ENCODE measurements around the gene OSM. TPM values are rescaled to one million over a fixed set of nuclear protein-coding genes. Genes with fewer than 3 reads are reported as not detected.

The OSM gene
- polyA plus RNA-seq, 1 of the 3 experiments (the other 2 are of a cell fraction) = not detected

DNA sequence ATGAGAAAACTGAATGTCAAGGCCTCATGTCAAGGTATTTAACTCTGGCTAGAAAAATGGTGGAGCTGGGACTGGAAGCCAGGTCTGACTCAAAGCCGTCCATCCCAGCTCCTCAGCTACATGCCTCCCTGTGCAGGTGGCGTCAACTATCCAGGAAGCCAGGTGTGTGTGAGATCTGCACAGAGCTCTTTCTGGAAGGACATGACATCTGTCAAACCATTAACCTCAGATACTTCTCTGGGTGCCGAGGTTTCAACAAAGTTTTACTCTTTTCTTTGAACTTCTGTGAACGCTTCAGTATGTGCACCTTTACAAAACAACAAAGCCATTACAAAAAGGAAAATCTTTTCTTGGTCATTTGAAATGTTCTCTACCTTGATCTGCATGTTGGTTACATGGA, 29.7 kb upstream of the OSM start:
- no peak for DNase-seq
- H3K27ac ChIP-seq (ENCODE audit: low read depth in 2 of 2, low read length in 1 of 2) = no peak overlapping the region
- POLR2A ChIA-PET = no interaction called here
- H4K20me1 ChIP-seq (ENCODE audit: insufficient read depth) = 0 out of 2 replicates have a peak, but pooled peaks cover 3% of the 10 kb centered on the region
- no peaks in the 10 kb centered on the region for H3K79me2 ChIP-seq (ENCODE audit: insufficient read depth)
- TF ChIP-seq, protein P1, sequence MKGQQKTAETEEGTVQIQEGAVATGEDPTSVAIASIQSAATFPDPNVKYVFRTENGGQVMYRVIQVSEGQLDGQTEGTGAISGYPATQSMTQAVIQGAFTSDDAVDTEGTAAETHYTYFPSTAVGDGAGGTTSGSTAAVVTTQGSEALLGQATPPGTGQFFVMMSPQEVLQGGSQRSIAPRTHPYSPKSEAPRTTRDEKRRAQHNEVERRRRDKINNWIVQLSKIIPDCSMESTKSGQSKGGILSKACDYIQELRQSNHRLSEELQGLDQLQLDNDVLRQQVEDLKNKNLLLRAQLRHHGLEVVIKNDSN (IDR thresholded peaks at IDR 0.05; ENCODE audit: borderline replicate concordance, low read depth) = no peak
- TF ChIP-seq RXRA (IDR thresholded peaks at IDR 0.05; ENCODE audit: borderline replicate concordance, low read depth) (no peak), NRF1 (IDR thresholded peaks at IDR 0.05; ENCODE audit: low read depth, low read length) (no peak), FOXJ3 (CRISPR knock-in tag; IDR thresholded peaks at IDR 0.05) (no peak)
- no peak overlapping the region for H3K9ac ChIP-seq
- H3F3A ChIP-seq (replicated peaks; ENCODE audit: insufficient read depth) = no peaks in the 10 kb centered on the region
- peaks cover under 1 to 3% of the 10 kb centered on the region in 2 experiments; a peak in 1 of 4 replicates for H3K4me1 ChIP-seq (ENCODE audit: control insufficient read depth in 1 of 2, insufficient read depth in 2 of 2, low read depth in 1 of 2, low read length in 1 of 2)
- H3K9me3 ChIP-seq = no peaks in the 10 kb centered on the region
- no peaks in the 10 kb centered on the region for H3K9me2 ChIP-seq
- no peak overlapping the region for H3K4me3 ChIP-seq (ENCODE audit: low read depth in 2 of 2, low read length in 1 of 2)
- 100% methylated on average over 3 of the region's 4 CpGs for WGBS (ENCODE audit: low lambda C conversion rate)
- peaks cover 0 to 57% of the 10 kb centered on the region in 2 experiments for H3K36me3 ChIP-seq (replicated peaks in 1 of 2; ENCODE audit: control insufficient read depth in 1 of 2, insufficient read depth in 2 of 2, low read length in 1 of 2)
- no peak overlapping the region for H3K4me2 ChIP-seq
- H2AFZ ChIP-seq (ENCODE audit: low read depth) = no peak overlapping the region
- H3K27me3 ChIP-seq (ENCODE audit: insufficient read depth) = no peaks in the 10 kb centered on the region
- CTCF ChIA-PET = interaction anchor here (1.2 kb wide), 1 partner anchor 10 kb away, joined by 4 read pairs; no protein-coding TSS in a partner anchor

DNA sequence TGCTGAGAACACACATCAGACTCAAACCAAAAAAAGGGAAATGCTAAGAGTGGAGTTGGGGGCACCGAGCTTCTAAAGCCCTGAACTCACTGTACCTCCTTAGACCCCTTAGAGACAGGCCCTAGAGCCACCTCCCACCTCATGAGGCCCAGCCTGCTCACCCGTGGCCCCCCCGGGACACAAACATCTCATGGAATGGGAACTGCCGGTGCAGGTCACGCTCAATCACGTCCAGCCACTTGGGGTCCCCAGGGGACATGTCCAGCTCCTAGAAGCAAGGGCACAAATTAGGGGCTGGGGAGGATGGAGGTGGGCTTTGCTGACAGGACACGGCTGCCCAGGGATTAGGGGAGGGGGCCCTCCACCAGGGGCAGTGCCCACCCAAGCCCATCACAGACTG, 28.9 kb upstream of the OSM start:
- DNase-seq = no peak
- Histone ChIP-seq H3K4me3 (ENCODE audit: low read depth in 2 of 2, low read length in 1 of 2) (no peak overlapping the region), H3K27me3 (ENCODE audit: insufficient read depth) (no peaks in the 10 kb centered on the region), H3K36me3 (replicated peaks in 1 of 2; ENCODE audit: control insufficient read depth in 1 of 2, insufficient read depth in 2 of 2, low read length in 1 of 2) (peaks cover 0 to 56% of the 10 kb centered on the region in 2 experiments), H2AFZ (ENCODE audit: low read depth) (no peak overlapping the region), H3K9ac (no peak overlapping the region), H3K9me3 (no peaks in the 10 kb centered on the region), H3K27ac (ENCODE audit: low read depth in 2 of 2, low read length in 1 of 2) (no peak overlapping the region), H3F3A (replicated peaks; ENCODE audit: insufficient read depth) (peaks cover 3% of the 10 kb centered on the region), H3K79me2 (ENCODE audit: insufficient read depth) (no peaks in the 10 kb centered on the region), H3K4me1 (ENCODE audit: control insufficient read depth in 1 of 2, insufficient read depth in 2 of 2, low read depth in 1 of 2, low read length in 1 of 2) (peaks cover 8 to 10% of the 10 kb centered on the region in 2 experiments; a peak in 2 of 4 replicates), H3K9me2 (no peaks in the 10 kb centered on the region), H3K4me2 (no peak overlapping the region), H4K20me1 (ENCODE audit: insufficient read depth) (no peaks in the 10 kb centered on the region)
- TF ChIP-seq EZH2phosphoT487 (IDR thresholded peaks at IDR 0.05; ENCODE audit: borderline replicate concordance, low read depth) (no peak), CTCF (IDR thresholded peaks at IDR 0.05) (no peak), MAX (IDR thresholded peaks at IDR 0.05; ENCODE audit: low read depth) (no peak), NRF1 (IDR thresholded peaks at IDR 0.05; ENCODE audit: low read depth, low read length) (no peak), TCF12 (IDR thresholded peaks at IDR 0.05) (no peak), RAD21 (IDR thresholded peaks at IDR 0.05; ENCODE audit: low read length) (no peak), POLR2AphosphoS5 (IDR thresholded peaks at IDR 0.05; ENCODE audit: low read depth, low read length) (no peak), SIN3A (IDR thresholded peaks at IDR 0.05; ENCODE audit: borderline replicate concordance, low read depth, low read length) (no peak), GABPA (IDR thresholded peaks at IDR 0.05; ENCODE audit: low read depth) (no peak), ZBTB33 (IDR thresholded peaks at IDR 0.05; ENCODE audit: borderline replicate concordance, low read depth) (no peak), FOXJ3 (CRISPR knock-in tag; IDR thresholded peaks at IDR 0.05) (no peak)
- WGBS (ENCODE audit: low lambda C conversion rate) = 70% methylated on average over 5 of the region's 7 CpGs
- POLR2A ChIA-PET = no interaction called here
- CTCF ChIA-PET = interaction anchor here (0.8 to 1.2 kb wide), 2 partner anchors 9 to 40 kb away, joined by 3 to 4 read pairs; no protein-coding TSS in a partner anchor

Data from SK-N-SH (cell line).